ENCODE data around the gene CHST8.

The CHST8 gene

GRCh38 chr19:33719366-33720154 lies 97.8 kb downstream of the CHST8 start:
- TF ChIP-seq Cebpa-rat (IDR thresholded peaks at IDR 0.05), result no peak
- Histone ChIP-seq H3K4me2 (no peak overlapping the region), H3K27ac (no peak overlapping the region), H3K4me3 (no peak overlapping the region), H3K9ac (no peak overlapping the region), H4K20me1 (peaks cover 0 to 8% (median 0%) of the 10 kb centered on the region in 11 experiments; a peak in 1 of 22 replicates), H3K9me3 (replicated peaks in 1 of 11) (peaks cover 0 to 22% (median 0%) of the 10 kb centered on the region in 11 experiments; a peak in 9 of 22 replicates), H3K36me3 (no peaks in the 10 kb centered on the region), H3K4me1 (peaks cover 0 to 5% (median under 1%) of the 10 kb centered on the region in 10 experiments; a peak in 6 of 20 replicates), H3K27me3 (no peaks in the 10 kb centered on the region)

GRCh38 chr19:33720155-33720493 lies 98.4 kb downstream of the CHST8 start:
- Histone ChIP-seq H3K9ac (no peak overlapping the region), H3K4me2 (no peak overlapping the region), H3K27ac (no peak overlapping the region), H3K36me3 (no peaks in the 10 kb centered on the region), H3K4me3 (no peak overlapping the region), H3K27me3 (no peaks in the 10 kb centered on the region), H3K4me1 (peaks cover 0 to 10% (median 5%) of the 10 kb centered on the region in 10 experiments; a peak in 8 of 20 replicates), H4K20me1 (peaks cover 0 to 13% (median 0%) of the 10 kb centered on the region in 11 experiments; a peak in 1 of 22 replicates), H3K9me3 (replicated peaks in 1 of 11) (peaks cover 0 to 17% (median 0%) of the 10 kb centered on the region in 11 experiments; a peak in 6 of 22 replicates)
- no peak for TF ChIP-seq Cebpa-rat (IDR thresholded peaks at IDR 0.05)

- Histone ChIP-seq H3K9ac (no peak overlapping the region), H3K4me1 (peaks cover 0 to 13% (median 5%) of the 10 kb centered on the region in 10 experiments; a peak in 8 of 20 replicates), H3K36me3 (no peaks in the 10 kb centered on the region), H3K9me3 (replicated peaks in 1 of 11) (peaks cover 0 to 8% (median 0%) of the 10 kb centered on the region in 11 experiments; a peak in 5 of 22 replicates), H3K4me3 (no peak overlapping the region), H3K4me2 (no peak overlapping the region), H3K27ac (no peak overlapping the region), H3K27me3 (no peaks in the 10 kb centered on the region), H4K20me1 (peaks cover 0 to 15% (median 0%) of the 10 kb centered on the region in 11 experiments; a peak in 2 of 22 replicates)
- TF ChIP-seq Cebpa-rat (IDR thresholded peaks at IDR 0.05), result no peak
Observed at GRCh38 chr19:33720691-33721682, 99.2 kb downstream of the CHST8 start.

- no peak overlapping the region for H3K4me2 ChIP-seq
- no peak overlapping the region for H3K4me3 ChIP-seq
- peaks cover 0 to 13% (median 5%) of the 10 kb centered on the region in 10 experiments; a peak in 8 of 20 replicates for H3K4me1 ChIP-seq
- H3K27ac ChIP-seq, result no peak overlapping the region
- H3K36me3 ChIP-seq, result no peaks in the 10 kb centered on the region
- no peak for TF ChIP-seq Cebpa-rat (IDR thresholded peaks at IDR 0.05)
- no peaks in the 10 kb centered on the region for H3K27me3 ChIP-seq
- H3K9me3 ChIP-seq (replicated peaks in 1 of 11), result no peaks in the 10 kb centered on the region
- no peak overlapping the region for H3K9ac ChIP-seq
- H4K20me1 ChIP-seq, result peaks cover 0 to 18% (median 0%) of the 10 kb centered on the region in 11 experiments; a peak in 2 of 22 replicates
Observed at GRCh38 chr19:33721735-33722297, 100.1 kb downstream of the CHST8 start.

- Histone ChIP-seq H3K9me3 (replicated peaks in 1 of 11) (no peaks in the 10 kb centered on the region), H4K20me1 (peaks cover 0 to 23% (median 0%) of the 10 kb centered on the region in 11 experiments; a peak in 3 of 22 replicates), H3K27me3 (no peaks in the 10 kb centered on the region), H3K4me3 (no peak overlapping the region), H3K4me1 (peaks cover 0 to 13% (median 5%) of the 10 kb centered on the region in 10 experiments; a peak in 8 of 20 replicates), H3K4me2 (no peak overlapping the region; a peak in 1 of 22 replicates), H3K36me3 (no peaks in the 10 kb centered on the region), H3K9ac (no peak overlapping the region), H3K27ac (no peak overlapping the region)
- TF ChIP-seq Cebpa-rat (IDR thresholded peaks at IDR 0.05), result no peak
Observed at GRCh38 chr19:33722456-33723239, 100.9 kb downstream of the CHST8 start.

- no peaks in the 10 kb centered on the region for H3K36me3 ChIP-seq
- H3K9me3 ChIP-seq (replicated peaks in 1 of 11), result no peaks in the 10 kb centered on the region
- H3K27me3 ChIP-seq, result no peaks in the 10 kb centered on the region
- no peak overlapping the region for H3K9ac ChIP-seq
- no peak overlapping the region for H3K27ac ChIP-seq
- no peak for TF ChIP-seq Cebpa-rat (IDR thresholded peaks at IDR 0.05)
- H3K4me3 ChIP-seq, result no peak overlapping the region
- no peak overlapping the region for H3K4me2 ChIP-seq
- H3K4me1 ChIP-seq, result peaks cover 0 to 13% (median 5%) of the 10 kb centered on the region in 10 experiments; a peak in 8 of 20 replicates
- peaks cover 0 to 23% (median 0%) of the 10 kb centered on the region in 11 experiments; a peak in 3 of 22 replicates for H4K20me1 ChIP-seq
Observed at GRCh38 chr19:33723512-33723911, 101.8 kb downstream of the CHST8 start.

GRCh38 chr19:33724021-33724720 lies 102.4 kb downstream of the CHST8 start:
- no peaks in the 10 kb centered on the region for H3K9me3 ChIP-seq (replicated peaks in 1 of 11)
- H3K27me3 ChIP-seq, result no peaks in the 10 kb centered on the region
- no peaks in the 10 kb centered on the region for H3K36me3 ChIP-seq
- H3K9ac ChIP-seq, result no peak overlapping the region
- no peak for TF ChIP-seq Cebpa-rat (IDR thresholded peaks at IDR 0.05)
- H3K4me1 ChIP-seq, result peaks cover 0 to 13% (median 5%) of the 10 kb centered on the region in 10 experiments; a peak in 8 of 20 replicates
- H3K4me2 ChIP-seq, result peak overlapping the region in 3 of 11 experiments; percentile 17 to 40 (median 26); a peak in 3 of 22 replicates
- H4K20me1 ChIP-seq, result peaks cover 0 to 23% (median 0%) of the 10 kb centered on the region in 11 experiments; a peak in 4 of 22 replicates
- H3K27ac ChIP-seq, result no peak overlapping the region
- H3K4me3 ChIP-seq, result no peak overlapping the region

Data from BLaER1 treated with 17β-estradiol and CSF1 and Interleukin-3, amounts not matched to agents 10 nM and 100 nM (cell line).